SIG-M5 treated with dmso at 0.1 percent for 504 hours (cell line): ENCODE measurements around the gene ZNF488.
"Not testable (repeated sequence)": the region's sequence is repeated elsewhere in the genome, so short reads cannot be mapped to it uniquely, and the experiment has no call there.

Experiments
- DNase-seq: peaks from one replicate; lab custom pipeline; 2025; ENCODE audit not compliant: unreplicated experiment; lab: John Stamatoyannopoulos, UW

The ZNF488 gene

GRCh38 chr10:47384148-47384921, at the start of gene ZNF488:
Gene ZNF488 (minus strand): TSS chr10:47384293. CDS start chr10:47368829, 15,464 bp downstream.
- peak; percentile 59 for DNase-seq

GRCh38 chr10:47425813-47426419, 41.8 kb upstream of the ZNF488 start:
- no peak for DNase-seq

- no peak for DNase-seq
Observed at GRCh38 chr10:47424231-47424630, 40.1 kb upstream of the ZNF488 start.

- DNase-seq: no peak
Observed at GRCh38 chr10:47423476-47423875, 39.4 kb upstream of the ZNF488 start.

GRCh38 chr10:47421057-47421952, 37.2 kb upstream of the ZNF488 start:
- no peak for DNase-seq

- DNase-seq: no peak
Observed at GRCh38 chr10:47420305-47421056, 36.4 kb upstream of the ZNF488 start.

- DNase-seq: no peak
Observed at GRCh38 chr10:47419421-47419820, 35.3 kb upstream of the ZNF488 start.

GRCh38 chr10:47418966-47419365, 34.9 kb upstream of the ZNF488 start:
- DNase-seq: no peak

GRCh38 chr10:47418321-47418720, 34.2 kb upstream of the ZNF488 start:
- no peak for DNase-seq

GRCh38 chr10:47416305-47417218, 32.5 kb upstream of the ZNF488 start:
- DNase-seq: not testable (repeated sequence)

GRCh38 chr10:47415520-47416304, 31.6 kb upstream of the ZNF488 start:
- no peak for DNase-seq

- DNase-seq: no peak
Observed at GRCh38 chr10:47414752-47415519, 30.8 kb upstream of the ZNF488 start.

GRCh38 chr10:47414227-47414592, 30.1 kb upstream of the ZNF488 start:
- no peak for DNase-seq

GRCh38 chr10:47413531-47414226, 29.6 kb upstream of the ZNF488 start:
- no peak for DNase-seq

GRCh38 chr10:47412869-47413268, 28.8 kb upstream of the ZNF488 start:
- no peak for DNase-seq

GRCh38 chr10:47412177-47412730, 28.2 kb upstream of the ZNF488 start:
- no peak for DNase-seq

- no peak for DNase-seq
Observed at GRCh38 chr10:47410862-47411261, 26.8 kb upstream of the ZNF488 start.
